ENCODE data around the gene VWA8.

VWA8 gene

GRCh38 chr13:41833831-41834230, 127.1 kb downstream of the VWA8 start:
- no peak for DNase-seq (ENCODE audit: low read depth)
- TF ChIP-seq CTCF (IDR thresholded peaks at IDR 0.05; ENCODE audit: control insufficient read depth, extremely low read depth, insufficient read depth), result no peak

GRCh38 chr13:41833201-41833600, 127.7 kb downstream of the VWA8 start:
- H3K4me3 ChIP-seq (ENCODE audit: low read depth, low read length), result no peak overlapping the region
- no peak for TF ChIP-seq CTCF (IDR thresholded peaks at IDR 0.05; ENCODE audit: control insufficient read depth, extremely low read depth, insufficient read depth)
- no peak for DNase-seq (ENCODE audit: low read depth)

More at GRCh38 chr13:41833831-41834230, 127.1 kb downstream of the VWA8 start:
- H3K4me3 ChIP-seq (ENCODE audit: low read depth, low read length), result no peak overlapping the region

- DNase-seq (ENCODE audit: low read depth), result no peak
- TF ChIP-seq CTCF (IDR thresholded peaks at IDR 0.05; ENCODE audit: control insufficient read depth, extremely low read depth, insufficient read depth), result no peak
- no peak overlapping the region for H3K4me3 ChIP-seq (ENCODE audit: low read depth, low read length)
Observed at GRCh38 chr13:41827507-41828213, 133.2 kb downstream of the VWA8 start.

- no peak overlapping the region for H3K4me3 ChIP-seq (ENCODE audit: low read depth, low read length)
- DNase-seq (ENCODE audit: low read depth), result no peak
- no peak for TF ChIP-seq CTCF (IDR thresholded peaks at IDR 0.05; ENCODE audit: control insufficient read depth, extremely low read depth, insufficient read depth)
Observed at GRCh38 chr13:41825691-41826090, 135.2 kb downstream of the VWA8 start.

- no peak for TF ChIP-seq CTCF (IDR thresholded peaks at IDR 0.05; ENCODE audit: control insufficient read depth, extremely low read depth, insufficient read depth)
- DNase-seq (ENCODE audit: low read depth), result no peak
- H3K4me3 ChIP-seq (ENCODE audit: low read depth, low read length), result no peak overlapping the region
Observed at GRCh38 chr13:41823476-41823875, 137.4 kb downstream of the VWA8 start.

- H3K4me3 ChIP-seq (ENCODE audit: low read depth, low read length), result no peak overlapping the region
- no peak for DNase-seq (ENCODE audit: low read depth)
- no peak for TF ChIP-seq CTCF (IDR thresholded peaks at IDR 0.05; ENCODE audit: control insufficient read depth, extremely low read depth, insufficient read depth)
Observed at GRCh38 chr13:41822560-41822959, 138.3 kb downstream of the VWA8 start.

- H3K4me3 ChIP-seq (ENCODE audit: low read depth, low read length), result no peak overlapping the region
- no peak for TF ChIP-seq CTCF (IDR thresholded peaks at IDR 0.05; ENCODE audit: control insufficient read depth, extremely low read depth, insufficient read depth)
- DNase-seq (ENCODE audit: low read depth), result no peak
Observed at GRCh38 chr13:41821238-41821594, 139.7 kb downstream of the VWA8 start.

All from LNCaP clone FGC (cell line).